Skeletal muscle cell (primary cell): Measurements from ENCODE around the gene RAB13.

ENCODE experiments used
- DNase-seq: peaks from one replicate; pipeline ENCODE4 v3.0.0-alpha.2; 2010; ENCODE audit warnings: low read depth
- H3K4me3 ChIP-seq: 2 replicates; pipeline ENCODE4 v1.5.1; 2011; ENCODE audit warnings: low read depth, mild to moderate bottlenecking, control low read depth, low read length, moderate library complexity

The RAB13 gene

GRCh38 chr1:153938996-153939395, 47.1 kb downstream of the RAB13 start:
- no peak for DNase-seq
- H3K4me3 ChIP-seq = no peak overlapping the region

GRCh38 chr1:153937331-153937730, 48.8 kb downstream of the RAB13 start:
- no peak for DNase-seq

GRCh38 chr1:153936011-153936802, 49.9 kb downstream of the RAB13 start:
- no peak for DNase-seq
- H3K4me3 ChIP-seq = no peak overlapping the region

More at GRCh38 chr1:153937331-153937730, 48.8 kb downstream of the RAB13 start:
- no peak overlapping the region for H3K4me3 ChIP-seq

GRCh38 chr1:153934746-153935145, 51.4 kb downstream of the RAB13 start:
- no peak for DNase-seq
- no peak overlapping the region for H3K4me3 ChIP-seq

- DNase-seq = no peak
These were observed 52.2 kb downstream of the RAB13 start for GRCh38 chr1:153933955-153934354.

GRCh38 chr1:153933430-153933829, 52.7 kb downstream of the RAB13 start:
- no peak for DNase-seq
- H3K4me3 ChIP-seq = no peak overlapping the region

More at GRCh38 chr1:153933955-153934354, 52.2 kb downstream of the RAB13 start:
- H3K4me3 ChIP-seq = no peak overlapping the region

- DNase-seq = no peak
- H3K4me3 ChIP-seq = no peak overlapping the region
These were observed 53.7 kb downstream of the RAB13 start for GRCh38 chr1:153932156-153933131.
